SJSA1 (cell line): ENCODE data around the gene DIS3L2. TPM values are rescaled to one million over a fixed set of nuclear protein-coding genes. Genes with fewer than 3 reads are reported as not detected.
"Not testable (repeated sequence)": the region's sequence is repeated elsewhere in the genome, so short reads cannot be mapped to it uniquely, and the experiment has no call there.

Experiments
- DNase-seq, 2 experiments: peaks; one replicate each; pipeline ENCODE4 v3.0.0-alpha.2; 2015 to 2020; ENCODE audit warnings: low spot score in 2 of 2, low read depth in 1 of 2
- H3K27ac ChIP-seq: fragments of 250-450 bp; sonication (Bioruptor Pico); 2 replicates; pipeline ENCODE4 v1.5.1; 2020; ENCODE audit warnings: mild to moderate bottlenecking, moderate library complexity
- H3K27me3 ChIP-seq: fragments of 250-450 bp; sonication (Bioruptor Pico); replicated peaks from 2 replicates; pipeline ENCODE4 v1.5.1; 2020; ENCODE audit warnings: mild to moderate bottlenecking, moderate library complexity
- H3K36me3 ChIP-seq: fragments of 250-450 bp; sonication (Bioruptor Pico); 2 replicates; pipeline ENCODE4 v1.5.1; 2020; ENCODE audit warnings: mild to moderate bottlenecking
- H3K4me1 ChIP-seq: fragments of 250-450 bp; sonication (Bioruptor Pico); replicated peaks from 2 replicates; pipeline ENCODE4 v1.6.1; 2021; ENCODE audit warnings: mild to moderate bottlenecking
- H3K4me3 ChIP-seq: fragments of 250-450 bp; sonication (Bioruptor Pico); 2 replicates; pipeline ENCODE4 v1.5.1; 2020; ENCODE audit warnings: mild to moderate bottlenecking
- H3K9me3 ChIP-seq: fragments of 250-450 bp; sonication (Bioruptor Pico); replicated peaks from 2 replicates; pipeline ENCODE4 v1.5.1; 2020; ENCODE audit warnings: mild to moderate bottlenecking
- total RNA-seq: library from RNA; depleted of rRNA; stranded (reverse); fragments of >200 nt; shearing (Covaris generic); gene quantifications from 2 replicates; pipeline ENCODE4 v1.2.3, GENCODE V29; 2014

DIS3L2 gene
- total RNA-seq, 1 experiment from 2014 or later: 20.6 TPM

GRCh38 chr2:232309592-232309991 lies 348.1 kb downstream of the DIS3L2 start:
- H3K27me3 ChIP-seq: no peaks in the 10 kb centered on the region
- peaks cover 7% of the 10 kb centered on the region for H3K9me3 ChIP-seq
- H3K27ac ChIP-seq: no peak overlapping the region
- no peaks in the 10 kb centered on the region for H3K4me1 ChIP-seq
- no peak overlapping the region for H3K4me3 ChIP-seq
- no peaks in the 10 kb centered on the region for H3K36me3 ChIP-seq
- no peak for DNase-seq

- Histone ChIP-seq H3K4me3 (no peak overlapping the region), H3K27me3 (no peaks in the 10 kb centered on the region), H3K9me3 (peaks cover 7% of the 10 kb centered on the region), H3K36me3 (no peaks in the 10 kb centered on the region), H3K4me1 (peaks cover 5% of the 10 kb centered on the region), H3K27ac (no peak overlapping the region)
- no peak for DNase-seq
These were observed 348.6 kb downstream of the DIS3L2 start for GRCh38 chr2:232310121-232310520.

DNA sequence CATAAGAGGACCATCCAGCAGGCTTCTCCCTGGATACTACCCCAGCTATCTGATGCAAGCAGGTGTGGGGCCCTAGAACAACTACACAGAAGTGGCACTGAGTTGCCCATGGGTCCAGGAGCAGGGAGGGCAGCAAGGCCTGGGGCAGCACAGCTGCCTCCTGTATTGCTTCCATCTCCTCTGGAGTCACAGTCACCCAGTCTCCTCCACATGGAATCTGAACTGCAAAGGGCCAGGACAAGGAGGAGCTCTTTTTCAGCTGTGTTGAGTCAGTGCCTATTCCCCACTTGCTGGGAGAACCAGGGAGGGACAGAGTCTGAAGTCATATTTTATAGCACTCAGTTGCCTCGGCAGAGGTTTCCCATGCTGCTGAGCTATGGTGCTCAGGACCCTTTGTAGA lies 349.2 kb downstream of the DIS3L2 start:
- Histone ChIP-seq H3K4me1 (peaks cover 11% of the 10 kb centered on the region), H3K4me3 (no peak overlapping the region), H3K9me3 (peaks cover 7% of the 10 kb centered on the region), H3K27ac (no peak overlapping the region), H3K36me3 (no peaks in the 10 kb centered on the region), H3K27me3 (no peaks in the 10 kb centered on the region)
- DNase-seq: no peak

GRCh38 chr2:232313645-232314044 lies 352.1 kb downstream of the DIS3L2 start:
- not testable (repeated sequence) for H3K27ac ChIP-seq, H3K36me3 ChIP-seq, DNase-seq, H3K9me3 ChIP-seq, H3K27me3 ChIP-seq, H3K4me3 ChIP-seq
- peaks cover 16% of the 10 kb centered on the region for H3K4me1 ChIP-seq

DNA sequence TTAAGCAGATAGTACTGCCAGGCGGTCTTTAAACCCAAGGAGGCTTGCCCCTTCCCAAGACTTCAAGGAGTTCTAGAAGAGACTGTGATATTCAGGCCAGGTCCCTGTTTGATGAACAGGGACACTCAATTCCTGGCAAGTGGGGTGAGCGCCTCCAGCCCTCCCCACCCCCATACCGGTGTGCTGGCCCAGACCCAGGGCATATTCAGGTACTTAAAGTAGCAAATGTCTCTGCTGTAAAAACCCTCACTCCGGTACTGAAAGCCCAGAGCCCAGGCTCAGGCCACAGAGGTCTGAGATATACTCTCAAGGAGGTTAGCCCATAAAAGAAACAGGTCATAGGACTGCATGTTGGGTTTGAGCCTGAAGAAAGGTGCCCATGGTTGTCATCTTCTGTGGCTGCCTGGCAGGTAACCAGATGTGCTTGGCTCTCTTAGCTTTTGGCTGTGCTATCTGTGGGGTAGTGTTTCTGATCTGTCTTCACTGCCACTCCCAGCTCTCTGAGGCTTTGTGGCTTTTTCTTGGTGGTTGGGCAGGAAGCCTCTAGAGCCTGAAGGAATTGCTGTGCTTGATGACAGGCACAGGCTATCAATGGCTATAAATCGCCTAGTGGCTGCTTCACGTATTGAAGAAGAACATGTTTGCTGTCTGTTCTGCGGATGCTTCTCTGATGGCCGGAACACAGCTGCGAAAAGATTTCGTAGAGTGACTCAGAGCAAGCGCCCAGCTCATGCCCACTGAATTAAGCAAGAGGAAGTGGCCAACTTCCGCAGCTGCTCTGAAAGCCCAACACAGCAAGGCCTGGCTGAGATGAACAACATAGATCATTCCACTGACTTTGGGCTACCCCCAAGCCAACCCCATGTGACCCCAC lies 353.8 kb downstream of the DIS3L2 start:
- Histone ChIP-seq H3K36me3 (no peaks in the 10 kb centered on the region), H3K9me3 (peaks cover 7% of the 10 kb centered on the region), H3K27ac (peak overlapping the region; percentile 70), H3K4me3 (no peak overlapping the region), H3K27me3 (no peaks in the 10 kb centered on the region), H3K4me1 (peaks cover 16% of the 10 kb centered on the region)
- DNase-seq: peak; percentile 64 to 78

- Histone ChIP-seq H3K27me3 (no peaks in the 10 kb centered on the region), H3K4me1 (peaks cover 16% of the 10 kb centered on the region), H3K36me3 (no peaks in the 10 kb centered on the region), H3K27ac (peak overlapping the region; percentile 70), H3K4me3 (no peak overlapping the region), H3K9me3 (peaks cover 7% of the 10 kb centered on the region)
- DNase-seq: no peak
These were observed 354.4 kb downstream of the DIS3L2 start for GRCh38 chr2:232315923-232316299.

- H3K27ac ChIP-seq: peak overlapping the region; percentile 70; the same call in 1 of the 2 replicates
- H3K27me3 ChIP-seq: no peaks in the 10 kb centered on the region
- no peak overlapping the region for H3K4me3 ChIP-seq
- peaks cover 7% of the 10 kb centered on the region for H3K9me3 ChIP-seq
- DNase-seq: no peak
- H3K4me1 ChIP-seq: peaks cover 16% of the 10 kb centered on the region
- no peaks in the 10 kb centered on the region for H3K36me3 ChIP-seq
These were observed 355.2 kb downstream of the DIS3L2 start for GRCh38 chr2:232316461-232317330.

GRCh38 chr2:232318169-232318855 lies 356.8 kb downstream of the DIS3L2 start:
- no peak for DNase-seq
- no peaks in the 10 kb centered on the region for H3K36me3 ChIP-seq
- peaks cover 5% of the 10 kb centered on the region for H3K9me3 ChIP-seq
- H3K27ac ChIP-seq: no peak overlapping the region
- no peaks in the 10 kb centered on the region for H3K27me3 ChIP-seq
- H3K4me1 ChIP-seq: peaks cover 16% of the 10 kb centered on the region
- H3K4me3 ChIP-seq: no peak overlapping the region

DNA sequence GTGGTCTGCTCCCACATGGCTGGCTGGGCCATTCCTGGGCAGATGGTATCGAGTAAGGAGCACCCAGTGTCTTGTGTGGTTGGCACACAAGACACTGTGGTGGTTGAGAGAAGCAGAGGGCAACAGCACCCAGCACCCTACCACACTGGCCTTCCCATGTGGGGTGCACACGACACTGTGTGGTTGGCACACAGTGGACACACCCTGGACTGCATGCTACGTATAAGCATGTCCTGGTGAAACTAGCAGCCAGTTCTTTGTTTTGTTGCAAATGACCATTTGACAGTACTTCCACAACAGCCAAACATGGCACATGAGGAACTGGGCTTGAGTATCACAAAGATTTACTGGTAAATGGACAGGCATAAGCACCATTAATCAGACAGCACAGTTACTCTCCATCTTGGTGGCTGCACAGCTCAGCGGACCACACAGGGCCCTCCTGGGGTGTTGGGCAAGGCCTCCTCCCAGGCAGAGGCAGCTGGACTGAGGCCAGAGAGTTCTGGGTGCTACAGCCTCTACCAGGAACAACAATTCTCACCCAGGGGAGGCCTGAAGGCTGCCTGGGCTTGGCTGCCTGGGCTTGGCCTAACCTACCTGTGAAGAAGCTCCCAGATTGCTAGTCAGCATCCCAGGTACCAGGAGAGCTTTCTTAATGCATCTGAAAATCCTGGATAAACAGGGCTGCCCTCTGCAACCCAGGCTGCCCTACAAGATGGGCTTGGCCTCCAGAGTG lies 357.7 kb downstream of the DIS3L2 start:
- H3K36me3 ChIP-seq: no peaks in the 10 kb centered on the region
- H3K27ac ChIP-seq: no peak overlapping the region
- no peak for DNase-seq
- no peaks in the 10 kb centered on the region for H3K9me3 ChIP-seq
- H3K4me3 ChIP-seq: no peak overlapping the region
- H3K27me3 ChIP-seq: no peaks in the 10 kb centered on the region
- peaks cover 16% of the 10 kb centered on the region for H3K4me1 ChIP-seq

DNA sequence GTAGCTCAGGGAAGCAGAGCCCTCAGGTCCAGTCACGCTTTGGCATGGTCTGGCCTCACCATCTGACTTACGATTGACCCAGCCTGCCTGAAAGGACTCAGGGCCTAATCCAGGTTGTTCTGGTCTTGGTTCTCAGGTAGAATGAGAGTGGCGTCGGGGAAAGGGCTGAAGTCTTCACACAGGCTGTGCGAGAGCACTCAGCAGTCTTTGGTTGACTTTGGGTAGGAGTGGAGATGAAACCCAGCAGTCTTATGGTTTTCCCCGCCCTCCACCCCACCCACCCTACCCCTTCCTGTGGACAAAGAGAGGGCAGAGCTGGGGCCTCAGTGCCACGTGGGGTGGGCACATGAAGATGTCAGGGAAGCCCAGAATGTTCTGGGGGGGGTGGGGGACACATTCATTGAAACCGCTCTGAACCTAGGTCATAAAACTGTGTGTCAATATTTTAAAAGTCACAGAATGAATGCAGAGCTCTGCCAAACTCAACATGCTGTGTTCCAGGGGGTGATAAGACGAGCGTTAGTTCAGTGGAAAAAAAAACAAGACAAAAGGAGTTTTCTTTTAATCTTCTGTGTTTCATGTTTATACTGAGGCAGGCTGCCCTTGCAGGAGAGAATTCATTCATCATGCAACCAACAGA lies 358.4 kb downstream of the DIS3L2 start:
- H3K36me3 ChIP-seq: no peaks in the 10 kb centered on the region
- no peak overlapping the region for H3K27ac ChIP-seq
- H3K4me1 ChIP-seq: peaks cover 13% of the 10 kb centered on the region
- no peaks in the 10 kb centered on the region for H3K27me3 ChIP-seq
- peak in 1 of 2 experiments; percentile 4 for DNase-seq
- no peaks in the 10 kb centered on the region for H3K9me3 ChIP-seq
- H3K4me3 ChIP-seq: no peak overlapping the region

- Histone ChIP-seq H3K36me3 (no peaks in the 10 kb centered on the region), H3K27ac (no peak overlapping the region), H3K4me1 (peaks cover 8% of the 10 kb centered on the region), H3K27me3 (no peaks in the 10 kb centered on the region), H3K4me3 (no peak overlapping the region), H3K9me3 (no peaks in the 10 kb centered on the region)
- peak in 1 of 2 experiments; percentile 18 for DNase-seq
These were observed 358.9 kb downstream of the DIS3L2 start for GRCh38 chr2:232320443-232320803.

- no peak overlapping the region for H3K27ac ChIP-seq
- H3K4me3 ChIP-seq: no peak overlapping the region
- H3K36me3 ChIP-seq: no peaks in the 10 kb centered on the region
- no peaks in the 10 kb centered on the region for H3K27me3 ChIP-seq
- H3K4me1 ChIP-seq: no peaks in the 10 kb centered on the region; the same call in 1 of the 2 replicates
- no peaks in the 10 kb centered on the region for H3K9me3 ChIP-seq
- DNase-seq: peak in 1 of 2 experiments; percentile 26
These were observed 359.8 kb downstream of the DIS3L2 start for GRCh38 chr2:232321156-232321816.
